ENCODE data around the gene GLI1. TPM values are rescaled to one million over a fixed set of nuclear protein-coding genes. Genes with fewer than 3 reads are reported as not detected.

Gene GLI1
- total RNA-seq, 2 experiments from 2014 or later = 0.31 to 0.85 TPM

- peak overlapping the region; percentile 96 to 97 for H3K27ac ChIP-seq (ENCODE audit: low read depth in 1 of 2, low read length in 2 of 2)
- intact Hi-C loops (cut with DNase I, micrococcal nuclease) = loop anchor here (2.0 to 5.0 kb wide), 4 partner anchors 25 to 421 kb away; partner anchors contain the start of genes ATP23 (in 1 of the 2), CDK4 (in 1 of the 2) and DCTN2 (in 1 of the 2)
- H3K4me1 Mint-ChIP-seq (ENCODE audit: low read depth) = peaks cover 64% of the 10 kb centered on the region
- ChIA-PET CTCF (interaction anchor here (1.3 kb wide), 2 partner anchors 59 to 62 kb away, joined by 3 read pairs; no protein-coding TSS in a partner anchor), POLR2A (interaction anchor here (1.2 to 2.9 kb wide), 4 partner anchors 43 to 220 kb away, joined by 3 to 61 read pairs (median 10); partner anchors contain the start of genes ARHGAP9 and GLI1)
- H3K9me3 ChIP-seq (ENCODE audit: control insufficient read depth in 1 of 2, insufficient read depth in 1 of 2, low read length in 2 of 2) = no peaks in the 10 kb centered on the region
- peak overlapping the region; percentile 66 for H3K4me3 ChIP-seq (ENCODE audit: low read length)
- H3K36me3 Mint-ChIP-seq (ENCODE audit: low read depth) = peaks cover 76% of the 10 kb centered on the region
- peaks cover 76% of the 10 kb centered on the region for H3K4me1 ChIP-seq (ENCODE audit: insufficient read depth, low read length)
- DNase-seq = peak in 7 of 14 experiments; percentile 14 to 62 (median 22)
- TF ChIP-seq CTCF (IDR thresholded peaks at IDR 0.05) = no peak
- no peaks in the 10 kb centered on the region for H3K27me3 Mint-ChIP-seq
- H3K9me3 Mint-ChIP-seq = no peaks in the 10 kb centered on the region
- no peaks in the 10 kb centered on the region for H3K27me3 ChIP-seq (ENCODE audit: control insufficient read depth in 1 of 2, insufficient read depth in 2 of 2, low read length in 2 of 2)
- H3K27ac Mint-ChIP-seq = peak overlapping the region; percentile 100
- peak overlapping the region; percentile 95 for H3K4me3 Mint-ChIP-seq
- H3K36me3 ChIP-seq (ENCODE audit: insufficient read depth, low read length) = peaks cover 40% of the 10 kb centered on the region
- no peak for ATAC-seq (ENCODE audit: poor library complexity)
Measured at GRCh38 chr12:57521525-57522010, 62.0 kb downstream of the GLI1 start.

Small RNAs within 50 kb of the gene (microRNA-seq; reads per million reads assigned to microRNA genes)
- gene MIR616 (ENCODE audit: borderline microRNAs expressed, borderline replicate concordance) = not detected
- not detected for gene MIR6758 (ENCODE audit: borderline microRNAs expressed, borderline replicate concordance)

Other genes with a start within 250 kb of the GLI1 start
- not detected for gene NXPH4, start 243.0 kb upstream of the GLI1 start, total RNA-seq
- 10 to 100 TPM; 21.3 to 22.2 TPM for gene SHMT2, start 230.1 kb upstream of the GLI1 start, total RNA-seq
- gene STAC3, start 208.6 kb upstream of the GLI1 start, total RNA-seq = 1 to 10 TPM; 2.0 to 3.0 TPM
- gene R3HDM2, start 28.7 kb upstream of the GLI1 start, total RNA-seq = 100 to 1,000 TPM; 106 to 115 TPM
- gene INHBC, start 25.0 kb upstream of the GLI1 start, total RNA-seq = under 1 TPM; 0.20 to 0.33 TPM
- gene INHBE, start 4.5 kb upstream of the GLI1 start, total RNA-seq = not detected
- gene ARHGAP9, start 20.1 kb downstream of the GLI1 start, total RNA-seq = 100 to 1,000 TPM; 354 to 370 TPM
- 100 to 1,000 TPM; 203 to 204 TPM for gene MARS1, start 28.3 kb downstream of the GLI1 start, total RNA-seq
- gene DDIT3, start 60.7 kb downstream of the GLI1 start, total RNA-seq = 100 to 1,000 TPM; 145 TPM
- 10 to 100 TPM; 72.4 to 74.7 TPM for gene MBD6, start 63.0 kb downstream of the GLI1 start, total RNA-seq
- gene DCTN2, start 87.4 kb downstream of the GLI1 start, total RNA-seq = 10 to 100 TPM; 39.6 TPM
- under 1 TPM; 0.39 to 0.47 TPM for gene KIF5A, start 90.3 kb downstream of the GLI1 start, total RNA-seq
- gene PIP4K2C, start 131.4 kb downstream of the GLI1 start, total RNA-seq = 10 to 100 TPM; 15.1 to 17.3 TPM
- gene DTX3, start 145.0 kb downstream of the GLI1 start, total RNA-seq = 10 to 100 TPM; 28.6 to 29.4 TPM
- gene ARHGEF25, start 151.7 kb downstream of the GLI1 start, total RNA-seq = under 1 TPM; 0.25 to 0.27 TPM
- not detected for gene B4GALNT1, start 173.4 kb downstream of the GLI1 start, total RNA-seq
- gene OS9, start 234.3 kb downstream of the GLI1 start, total RNA-seq = 100 to 1,000 TPM; 108 to 112 TPM

All from CD4-positive, alpha-beta T cell (primary cell).